OCI-M1 (cell line): Measurements from ENCODE around the gene ALCAM.

Experiments
- DNase-seq: peaks from one replicate; lab custom pipeline; 2025; lab: John Stamatoyannopoulos, UW

Gene ALCAM

DNA sequence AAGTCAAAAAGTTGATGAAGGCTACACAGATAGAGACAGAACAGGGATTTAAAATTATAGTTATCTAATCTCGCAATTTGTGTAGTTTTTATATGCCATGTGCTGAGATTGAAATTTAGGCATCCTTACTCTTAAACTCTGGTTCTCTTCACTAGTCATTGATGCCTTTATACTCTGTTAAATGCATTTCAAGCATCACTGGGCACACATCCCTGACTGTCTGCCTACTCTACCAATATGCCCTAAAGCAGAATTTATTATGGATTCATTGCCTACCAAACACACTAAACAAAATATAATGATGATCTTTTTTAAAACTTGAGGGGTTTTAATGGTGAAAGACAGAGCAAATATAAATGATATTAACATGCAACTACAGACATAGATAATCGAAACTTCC, 10.3 kb upstream of the ALCAM start:
- no peak for DNase-seq

DNA sequence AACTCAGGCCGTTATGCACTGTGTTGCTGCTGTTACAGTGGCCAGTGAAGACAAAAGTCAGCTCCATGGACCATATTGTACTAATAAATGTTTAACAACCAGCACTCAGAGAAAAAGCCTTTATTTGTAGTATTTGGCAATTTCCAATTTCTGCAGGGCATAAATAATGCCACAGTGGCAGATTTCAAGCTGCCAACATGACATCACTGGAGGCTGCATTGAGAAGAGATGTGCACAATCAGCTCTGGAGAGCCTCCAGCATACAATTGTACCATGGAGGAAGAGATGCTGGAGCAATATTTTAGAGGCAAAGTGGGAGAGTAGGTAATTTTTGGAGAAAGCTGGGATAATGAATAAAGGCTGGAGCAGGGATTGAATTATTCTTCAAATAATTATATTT, 9.7 kb upstream of the ALCAM start:
- no peak for DNase-seq

GRCh38 chr3:105359098-105359762, 7.5 kb upstream of the ALCAM start:
- DNase-seq, result peak; percentile 39

DNA sequence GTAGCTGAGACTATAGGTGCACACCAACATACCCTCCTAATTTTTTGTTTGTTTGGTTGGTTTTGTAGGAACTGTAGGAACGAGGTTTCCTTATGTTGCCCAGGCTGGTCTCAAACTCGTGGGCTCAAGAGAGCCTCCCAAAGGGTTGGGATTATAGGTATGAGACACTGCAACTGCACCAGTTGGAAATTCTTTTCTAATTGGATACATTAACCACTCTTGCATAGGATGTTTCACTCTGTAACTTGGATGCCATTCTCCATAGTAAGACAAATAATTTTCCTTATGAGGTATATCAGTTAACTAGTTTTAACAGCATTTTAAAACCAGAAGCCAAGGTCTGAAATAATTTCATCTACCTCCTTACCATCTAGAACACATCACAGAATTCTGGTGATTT, 6.7 kb upstream of the ALCAM start:
- DNase-seq, result no peak

- no peak for DNase-seq
These were observed 4.6 kb upstream of the ALCAM start for GRCh38 chr3:105362021-105362665.

DNA sequence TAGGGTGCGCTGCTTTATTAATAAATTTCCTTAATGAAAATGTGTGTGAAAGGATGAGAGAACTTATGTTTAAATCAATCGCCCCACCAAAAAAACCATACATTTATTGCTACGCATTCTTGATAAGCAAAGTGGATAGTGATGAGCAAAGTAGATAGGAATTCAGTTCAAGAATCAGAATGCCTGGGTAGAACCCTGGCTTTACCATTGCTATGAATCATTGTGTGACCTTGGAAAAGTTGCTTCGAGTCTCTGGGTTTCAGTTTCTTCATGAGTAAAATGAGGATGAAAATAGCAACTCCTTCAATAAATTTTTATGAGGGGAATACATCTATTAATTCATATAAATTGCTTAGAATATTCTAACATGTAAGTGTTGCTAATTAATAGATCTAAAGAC, 2.6 kb upstream of the ALCAM start:
- DNase-seq, result no peak

DNA sequence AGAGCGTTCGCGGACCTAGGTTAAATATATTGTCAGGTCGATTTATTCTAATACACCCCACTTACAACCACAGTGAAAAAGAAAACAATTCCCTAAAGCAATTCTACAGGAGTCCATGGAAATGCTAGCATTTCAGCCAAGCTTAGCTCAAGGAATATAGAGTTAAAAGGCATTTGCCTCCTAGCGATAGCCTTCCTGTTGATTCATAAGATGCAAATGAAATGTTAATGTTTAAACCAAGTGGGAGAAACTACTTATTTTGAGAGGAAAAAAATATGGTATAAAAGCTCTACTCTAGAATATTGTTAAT, 1.7 kb upstream of the ALCAM start:
- no peak for DNase-seq

DNA sequence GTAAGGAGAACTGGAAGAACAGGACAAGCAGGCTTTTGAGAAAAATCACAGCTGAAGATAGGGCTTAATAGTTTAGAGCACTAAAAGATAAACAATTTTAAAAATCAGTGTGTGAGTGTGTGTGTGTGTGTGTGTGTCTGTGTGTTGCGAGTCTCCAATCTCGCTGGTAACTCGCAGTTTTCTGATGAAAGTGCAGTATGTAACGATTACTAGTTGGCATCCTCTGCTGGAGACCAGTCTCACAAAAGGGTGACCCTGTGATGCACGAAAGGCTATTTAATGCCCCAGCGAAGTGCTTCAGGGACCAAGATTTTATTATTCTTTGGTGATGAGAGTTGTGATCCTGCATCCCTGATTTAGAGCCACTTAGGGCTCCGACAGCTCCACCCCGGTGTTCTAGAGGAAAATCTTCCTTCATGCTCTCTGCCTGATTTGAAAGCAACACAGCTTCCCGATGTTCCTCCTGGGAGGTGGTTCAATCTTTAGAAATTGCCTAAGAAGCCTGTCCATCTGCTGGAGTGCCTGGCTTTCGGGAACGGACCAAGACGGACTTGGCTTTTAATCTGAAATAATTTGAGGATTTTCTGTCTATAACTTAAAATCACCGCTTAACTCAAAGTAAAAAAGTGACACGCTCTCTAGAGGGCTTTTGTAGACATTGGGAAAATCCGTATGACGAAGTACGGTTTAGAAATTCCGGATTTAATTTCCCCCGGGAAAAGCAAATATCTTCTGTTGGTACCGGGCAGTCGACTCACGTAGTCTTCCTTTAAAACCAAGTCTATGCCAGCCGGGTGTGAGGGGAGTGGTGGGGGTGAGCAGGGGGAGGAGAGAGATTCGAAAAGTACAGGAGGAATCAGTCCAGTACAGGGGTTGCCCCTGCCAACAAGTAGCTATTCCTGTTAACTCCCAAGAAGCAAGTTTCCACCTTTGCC, 1.1 kb upstream of the ALCAM start:
- DNase-seq, result no peak

GRCh38 chr3:105367063-105367405, 325 bp downstream of the ALCAM start:
- DNase-seq, result no peak

DNA sequence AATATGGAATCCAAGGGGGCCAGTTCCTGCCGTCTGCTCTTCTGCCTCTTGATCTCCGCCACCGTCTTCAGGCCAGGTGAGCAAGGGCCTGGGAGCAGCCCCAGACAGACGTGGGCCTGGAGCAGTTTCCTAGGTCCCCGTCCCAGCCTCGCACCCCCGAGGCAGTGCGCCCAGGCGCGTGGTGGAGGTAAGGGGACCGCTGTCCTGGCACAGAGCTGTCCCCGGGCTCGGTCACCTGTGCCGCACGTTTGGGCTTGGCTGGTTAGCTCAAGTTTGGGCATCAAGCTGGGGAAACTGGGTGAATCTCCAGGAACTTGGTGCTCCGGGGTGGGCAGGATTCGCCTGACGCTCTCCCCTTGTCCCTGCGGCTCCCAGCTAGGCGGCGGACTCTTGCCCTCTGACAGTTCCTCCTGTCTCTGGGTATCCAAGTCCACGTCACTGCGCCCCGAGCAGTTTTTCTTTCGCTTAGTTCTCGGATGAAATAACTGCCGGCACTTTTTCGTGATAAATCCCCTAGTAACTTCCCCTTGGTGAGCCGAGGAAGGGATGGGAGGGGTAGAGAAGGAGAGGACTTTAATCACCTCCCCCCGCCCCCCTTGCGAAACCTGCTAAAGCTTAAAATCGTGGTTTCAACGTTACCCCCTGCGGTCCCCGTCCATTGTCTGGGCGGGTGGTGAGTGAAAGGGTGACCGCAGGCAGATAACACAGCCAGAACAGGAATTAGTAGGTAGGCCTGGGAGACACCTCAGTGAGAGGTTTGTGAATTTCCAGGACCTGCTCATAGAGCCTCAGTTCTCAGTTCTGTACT, 901 bp downstream of the ALCAM start:
- DNase-seq, result peak; percentile 92

DNA sequence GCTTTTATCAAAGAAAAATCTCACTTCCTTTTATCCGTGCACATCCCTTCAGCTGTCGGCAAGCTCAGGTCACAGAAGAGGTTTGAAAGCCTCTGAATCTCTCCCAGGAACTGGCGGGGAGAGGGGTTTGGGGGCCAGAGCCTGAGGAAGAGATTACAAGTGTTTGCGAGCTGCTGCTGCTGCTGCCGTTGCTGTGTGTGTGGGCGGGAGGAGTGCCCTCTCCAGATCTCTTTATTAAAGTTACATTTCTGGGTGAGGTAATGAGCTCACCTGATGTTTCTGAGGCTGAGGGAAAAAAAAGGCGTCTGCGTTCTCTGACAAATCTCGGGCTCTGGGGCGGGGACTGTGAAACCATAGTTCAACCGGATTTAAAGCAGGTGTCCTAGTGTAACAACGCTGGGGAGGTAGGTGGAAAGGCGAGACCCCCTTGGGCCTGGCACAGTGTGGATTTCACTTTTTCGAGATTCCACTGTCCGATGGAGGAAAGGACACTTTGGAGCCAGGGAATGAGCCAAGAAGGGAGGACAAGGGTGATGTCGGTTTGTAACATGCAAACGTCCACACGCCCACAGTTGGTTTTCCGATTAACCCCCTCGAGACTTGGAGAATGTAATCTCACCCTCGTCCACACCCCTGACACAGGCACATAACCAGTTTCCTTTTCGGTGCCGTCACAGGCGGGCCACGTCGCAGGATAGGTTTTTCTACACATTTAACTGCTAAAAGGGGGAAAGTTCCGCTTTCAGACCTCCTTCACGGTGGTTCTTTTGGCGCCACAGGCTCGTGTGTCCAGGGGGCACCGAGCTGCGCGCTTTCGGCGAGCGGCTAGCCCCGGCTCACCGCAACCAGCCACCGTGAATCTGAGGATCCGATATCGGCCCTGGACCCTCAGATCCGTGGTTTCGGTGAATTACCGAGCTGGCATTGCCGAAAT, 2.1 kb downstream of the ALCAM start:
- DNase-seq, result peak; percentile 84

- peak; percentile 89 for DNase-seq
These were observed 3.0 kb downstream of the ALCAM start for GRCh38 chr3:105369500-105370371.

- no peak for DNase-seq
These were observed 6.7 kb downstream of the ALCAM start for GRCh38 chr3:105373383-105373782.

- no peak for DNase-seq
These were observed 9.2 kb downstream of the ALCAM start for GRCh38 chr3:105375750-105376511.

- DNase-seq, result no peak
These were observed 11.0 kb downstream of the ALCAM start for GRCh38 chr3:105377716-105378115.

DNA sequence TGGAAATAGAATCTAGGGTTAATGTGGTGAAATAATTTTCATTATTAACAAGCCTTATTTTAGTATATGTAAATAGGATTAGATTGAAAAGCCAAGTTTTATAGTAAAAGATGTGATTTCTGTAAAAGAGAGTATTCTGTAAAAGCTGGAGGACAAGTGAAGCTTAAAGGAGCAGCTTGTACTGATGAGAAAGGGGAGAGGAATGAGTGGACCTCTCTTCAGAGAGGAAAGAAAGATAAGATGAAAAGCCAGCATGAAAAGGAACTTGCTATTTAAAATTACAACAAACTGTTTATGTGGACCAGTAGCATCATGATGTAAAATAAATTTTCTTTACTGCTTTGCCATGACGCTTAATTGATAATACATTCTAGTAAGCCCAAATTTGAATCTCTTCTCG, 18.5 kb downstream of the ALCAM start:
- no peak for DNase-seq

DNA sequence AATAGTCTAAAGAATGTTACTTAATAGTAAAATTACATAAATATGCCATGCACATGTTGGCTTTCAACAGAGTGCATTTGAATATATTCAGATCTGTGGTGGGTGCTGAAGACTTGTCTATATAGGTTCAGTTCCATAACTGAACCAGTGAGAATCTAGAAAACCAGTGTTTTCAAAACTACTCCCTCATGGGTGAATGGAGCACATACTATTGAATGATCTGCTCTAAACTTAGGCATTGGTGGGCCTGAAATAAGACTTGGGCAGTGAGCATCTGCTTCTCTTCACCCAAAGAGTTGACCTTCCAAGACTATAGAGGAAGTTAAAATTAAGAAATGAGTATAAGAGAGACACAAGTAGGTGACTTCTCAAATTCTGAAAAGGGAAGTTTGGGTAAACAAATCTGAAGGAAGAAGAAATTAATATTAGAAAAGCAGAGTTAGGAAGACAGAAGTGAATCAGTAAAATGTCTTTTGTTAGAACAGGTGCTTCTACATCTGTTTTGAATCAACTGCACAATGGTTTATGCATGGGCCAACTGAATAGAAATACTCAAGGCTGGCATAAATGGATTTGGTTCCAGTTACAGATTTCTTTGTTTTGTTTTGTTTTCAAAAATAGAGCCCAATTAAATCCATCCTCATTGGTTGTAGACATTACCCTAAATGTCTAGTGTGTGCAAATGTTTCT, 19.3 kb downstream of the ALCAM start:
- DNase-seq, result peak; percentile 31

- DNase-seq, result no peak
These were observed 20.5 kb downstream of the ALCAM start for GRCh38 chr3:105387122-105387751.
